CD4-positive, CD25-positive, alpha-beta regulatory T cell (primary cell): ENCODE measurements around the gene STK39. TPM values are rescaled to one million over a fixed set of nuclear protein-coding genes. Genes with fewer than 3 reads are reported as not detected.

Source experiments
- ATAC-seq, 2 donors: fragments of 150-1000 bp; cut with Tn5 transposase; one replicate each; pipeline ENCODE4 v1.10.0; 2021; ENCODE audit warnings: low read depth in 2 of 2, moderate number of reproducible peaks in 2 of 2, moderate library complexity in 1 of 2
- DNase-seq, 3 donors: peaks; one replicate each; pipeline versions ENCODE4 v3.0.0 to v3.0.0-alpha.2; 2012 to 2022; ENCODE audit warnings: mixed read lengths in 1 of 3
- H3K27ac ChIP-seq: one replicate; pipeline ENCODE4 v1.7.0; 2013; ENCODE audit warnings: mild to moderate bottlenecking, low read length; ENCODE audit not compliant: insufficient read depth, poor library complexity, severe bottlenecking
- H3K27me3 ChIP-seq: one replicate; pipeline ENCODE4 v1.7.0; 2013; ENCODE audit warnings: low read length; ENCODE audit not compliant: control insufficient read depth, insufficient read depth
- H3K36me3 ChIP-seq: one replicate; pipeline ENCODE4 v1.7.0; 2013; ENCODE audit warnings: mild to moderate bottlenecking, low read length, moderate library complexity; ENCODE audit not compliant: control insufficient read depth, insufficient read depth
- H3K4me1 ChIP-seq: 2 replicates; pipeline ENCODE4 v1.7.0; 2013; ENCODE audit warnings: mild to moderate bottlenecking, low read length; ENCODE audit not compliant: insufficient read depth, control insufficient read depth, poor library complexity, severe bottlenecking
- H3K4me3 ChIP-seq: one replicate; pipeline ENCODE4 v1.7.0; 2013; ENCODE audit warnings: low read depth, mild to moderate bottlenecking, low read length, moderate library complexity
- H3K9me3 ChIP-seq, 2 experiments: 1 replicate in 1 of 2; 2 replicates in 1 of 2; pipeline ENCODE4 v1.7.0; 2013; ENCODE audit warnings: low read length in 2 of 2, mild to moderate bottlenecking in 1 of 2, moderate library complexity in 1 of 2; ENCODE audit not compliant: control insufficient read depth in 2 of 2
- H3K27ac Mint-ChIP-seq, 3 donors: one replicate each; pipeline ENCODE4 v1.8.0; 2020 to 2022; ENCODE audit warnings: mild to moderate bottlenecking in 3 of 3, mixed read lengths in 3 of 3, moderate library complexity in 2 of 3
- H3K27me3 Mint-ChIP-seq: one replicate; pipeline ENCODE4 v1.8.0; 2022; ENCODE audit warnings: mild to moderate bottlenecking, mixed read lengths
- H3K36me3 Mint-ChIP-seq: one replicate; pipeline ENCODE4 v1.8.0; 2020; ENCODE audit warnings: mixed read lengths
- H3K4me1 Mint-ChIP-seq, 4 donors: one replicate each; pipeline ENCODE4 v1.8.0; 2020 to 2022; ENCODE audit warnings: mixed read lengths in 4 of 4, mild to moderate bottlenecking in 1 of 4
- H3K4me3 Mint-ChIP-seq, 4 donors: one replicate each; pipeline ENCODE4 v1.8.0; 2020 to 2022; ENCODE audit warnings: mild to moderate bottlenecking in 4 of 4, mixed read lengths in 4 of 4, moderate library complexity in 3 of 4
- H3K9me3 Mint-ChIP-seq, 7 donors: one replicate each; pipeline ENCODE4 v1.8.0; 2020 to 2022; ENCODE audit warnings: mixed read lengths in 7 of 7, mild to moderate bottlenecking in 3 of 7, moderate library complexity in 2 of 7
- polyA plus RNA-seq, 4 donors: library from polyadenylated mRNA; unstranded; fragments of 300-500 nt; fragmentation: Illumina TruSeq; gene quantifications; one replicate each; pipeline ENCODE4 v1.2.3, GENCODE V29; 2021
- total RNA-seq: library from RNA; stranded (reverse); gene quantifications from one replicate; pipeline ENCODE4 v1.2.3, GENCODE V29; 2022

The STK39 gene
- total and polyA plus RNA-seq, 5 donors from 2014 or later: 4.4 to 27.2 (median 7.6) TPM

DNA sequence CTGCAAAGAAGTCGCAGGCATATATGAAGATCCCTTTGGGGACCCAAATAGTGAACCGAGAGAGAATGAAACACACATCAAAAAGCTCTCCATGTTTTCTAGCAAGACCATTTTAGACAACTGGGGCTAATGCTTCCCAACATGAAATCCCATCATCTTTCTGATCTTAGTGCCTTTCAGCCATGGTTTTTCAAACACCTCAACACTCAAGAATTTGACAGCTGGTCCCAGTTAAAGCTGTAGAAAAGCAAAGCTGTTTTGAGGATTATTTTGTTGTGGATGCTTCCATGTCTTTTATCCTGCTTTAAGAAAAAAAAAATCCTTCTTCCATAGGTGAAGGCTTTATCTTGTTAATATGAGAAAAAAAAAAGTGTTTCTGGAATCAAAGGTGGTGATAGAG lies 259.1 kb downstream of the STK39 start:
- Histone ChIP-seq H3K27me3 (no peaks in the 10 kb centered on the region), H3K27ac (no peak overlapping the region), H3K9me3 (no peaks in the 10 kb centered on the region), H3K36me3 (peaks cover 15% of the 10 kb centered on the region), H3K4me1 (no peaks in the 10 kb centered on the region), H3K4me3 (no peak overlapping the region)
- peaks cover 0 to 3% (median 0%) of the 10 kb centered on the region in 7 donors for H3K9me3 Mint-ChIP-seq
- no peak overlapping the region for H3K27ac Mint-ChIP-seq
- H3K27me3 Mint-ChIP-seq: no peaks in the 10 kb centered on the region
- DNase-seq (no peak), ATAC-seq (no peak)
- peaks cover 26% of the 10 kb centered on the region for H3K36me3 Mint-ChIP-seq
- peaks cover 0 to 12% (median 0%) of the 10 kb centered on the region in 4 donors for H3K4me1 Mint-ChIP-seq
- H3K4me3 Mint-ChIP-seq: no peak overlapping the region

DNA sequence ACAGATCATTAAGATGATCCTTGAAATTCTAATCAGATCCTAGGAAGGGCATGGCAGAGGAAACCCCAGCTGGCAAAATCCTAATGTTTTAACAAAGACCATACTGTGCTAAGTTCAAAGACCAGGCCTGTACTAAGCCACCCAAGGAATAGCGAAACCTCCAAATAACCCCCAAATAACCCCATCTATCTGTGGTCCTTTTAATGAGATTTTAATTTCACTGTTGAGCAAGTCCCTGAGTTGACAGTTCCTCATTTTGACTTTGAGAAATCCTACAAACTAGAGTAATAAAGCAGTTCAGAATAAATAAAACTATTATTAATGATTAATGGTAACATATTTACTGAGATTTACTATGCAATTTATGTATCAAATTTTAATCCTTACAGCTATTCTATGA lies 259.8 kb downstream of the STK39 start:
- ATAC-seq (no peak), DNase-seq (no peak)
- H3K9me3 Mint-ChIP-seq: peaks cover 0 to 3% (median 0%) of the 10 kb centered on the region in 7 donors
- peaks cover 15% of the 10 kb centered on the region for H3K36me3 ChIP-seq
- no peaks in the 10 kb centered on the region for H3K4me1 ChIP-seq
- H3K9me3 ChIP-seq: no peaks in the 10 kb centered on the region
- H3K27ac ChIP-seq: no peak overlapping the region
- peaks cover 0 to 7% (median 0%) of the 10 kb centered on the region in 4 donors for H3K4me1 Mint-ChIP-seq
- H3K36me3 Mint-ChIP-seq: peaks cover 31% of the 10 kb centered on the region
- no peak overlapping the region for H3K4me3 Mint-ChIP-seq
- H3K27ac Mint-ChIP-seq: no peak overlapping the region
- H3K4me3 ChIP-seq: no peak overlapping the region
- H3K27me3 ChIP-seq: no peaks in the 10 kb centered on the region
- H3K27me3 Mint-ChIP-seq: no peaks in the 10 kb centered on the region

DNA sequence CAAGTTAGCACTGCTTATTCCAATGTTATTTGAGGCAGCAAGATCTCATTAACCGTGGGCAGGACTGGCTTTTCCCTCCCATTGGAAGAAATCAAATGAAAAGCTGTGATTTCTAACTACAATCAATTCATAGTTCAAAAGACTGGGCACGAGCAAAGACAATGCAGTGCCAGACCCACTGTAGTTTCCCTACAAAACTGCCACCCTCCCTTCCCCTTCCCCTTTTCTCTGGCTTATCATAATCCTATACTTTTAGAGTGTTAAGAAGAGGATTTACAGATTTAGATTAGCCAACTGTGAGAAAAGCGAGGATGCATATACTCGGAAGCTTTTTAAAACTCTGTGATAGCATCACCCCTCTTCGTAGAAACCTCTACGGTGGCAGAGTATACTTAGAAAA lies 260.4 kb downstream of the STK39 start:
- H3K36me3 Mint-ChIP-seq: peaks cover 29% of the 10 kb centered on the region
- H3K36me3 ChIP-seq: peaks cover 18% of the 10 kb centered on the region

DNA sequence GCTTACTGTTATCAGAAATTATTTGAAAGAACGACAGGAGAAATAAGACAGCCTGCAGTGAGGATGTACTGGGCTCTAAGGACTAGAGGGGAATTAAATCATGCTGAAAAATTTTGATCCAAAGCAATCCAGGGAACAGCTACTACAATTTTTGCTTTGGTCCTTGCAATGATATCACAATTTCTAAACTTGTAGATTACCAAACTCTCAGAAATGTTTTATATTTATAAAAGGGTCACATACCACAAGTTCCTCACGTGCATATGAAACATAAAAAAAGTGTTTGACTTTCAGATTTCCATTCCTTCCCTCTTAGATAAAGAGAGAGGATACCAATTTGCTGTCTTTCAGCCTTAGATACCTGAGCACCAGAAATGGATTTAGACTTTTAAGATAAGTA lies 261.2 kb downstream of the STK39 start:
- H3K27ac Mint-ChIP-seq: no peak overlapping the region
- H3K36me3 Mint-ChIP-seq: peaks cover 28% of the 10 kb centered on the region
- no peaks in the 10 kb centered on the region for H3K9me3 ChIP-seq
- H3K36me3 ChIP-seq: peaks cover 20% of the 10 kb centered on the region
- DNase-seq (no peak), ATAC-seq (no peak)
- no peak overlapping the region for H3K27ac ChIP-seq
- no peaks in the 10 kb centered on the region for H3K27me3 ChIP-seq
- no peak overlapping the region for H3K4me3 Mint-ChIP-seq
- no peaks in the 10 kb centered on the region for H3K27me3 Mint-ChIP-seq
- H3K9me3 Mint-ChIP-seq: peaks cover 0 to 1% (median 0%) of the 10 kb centered on the region in 7 donors
- no peaks in the 10 kb centered on the region for H3K4me1 ChIP-seq
- peaks cover 0 to 7% (median 0%) of the 10 kb centered on the region in 4 donors for H3K4me1 Mint-ChIP-seq
- no peak overlapping the region for H3K4me3 ChIP-seq

More for the DNA sequence above, 260.4 kb downstream of the STK39 start:
- no peaks in the 10 kb centered on the region for H3K4me1 ChIP-seq
- ATAC-seq (no peak), DNase-seq (no peak)
- Mint-ChIP-seq H3K4me1 (peaks cover 0 to 7% (median 0%) of the 10 kb centered on the region in 4 donors), H3K9me3 (peaks cover 0 to 3% (median 0%) of the 10 kb centered on the region in 7 donors), H3K27me3 (no peaks in the 10 kb centered on the region), H3K4me3 (no peak overlapping the region), H3K27ac (no peak overlapping the region)
- H3K27me3 ChIP-seq: no peaks in the 10 kb centered on the region
- H3K4me3 ChIP-seq: no peak overlapping the region
- H3K27ac ChIP-seq: no peak overlapping the region
- no peaks in the 10 kb centered on the region for H3K9me3 ChIP-seq

DNA sequence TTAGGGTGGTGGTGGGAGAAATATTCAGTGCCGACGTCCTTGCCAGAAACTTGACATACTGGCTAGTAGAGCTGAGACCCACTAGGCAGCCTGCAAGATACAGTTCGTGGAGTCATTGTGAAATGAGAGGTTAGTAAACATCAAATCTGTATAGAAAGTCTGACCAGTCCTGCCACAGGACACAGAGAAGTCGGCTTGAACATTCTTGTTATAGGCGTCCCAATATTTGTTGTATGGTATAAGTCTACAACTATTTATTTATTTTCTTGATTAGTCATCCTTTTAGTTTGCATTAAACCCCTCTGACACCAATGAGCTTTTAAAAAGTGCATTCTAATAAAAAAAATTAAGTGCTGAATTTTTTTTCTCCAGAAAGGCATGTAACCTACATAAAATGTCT lies 265.4 kb downstream of the STK39 start:
- ATAC-seq: no peak
- no peak overlapping the region for H3K27ac Mint-ChIP-seq
- H3K36me3 Mint-ChIP-seq: peaks cover 46% of the 10 kb centered on the region
- no peaks in the 10 kb centered on the region for H3K4me1 ChIP-seq
- H3K4me3 ChIP-seq: no peak overlapping the region
- no peaks in the 10 kb centered on the region for H3K9me3 ChIP-seq
- H3K36me3 ChIP-seq: peaks cover 19% of the 10 kb centered on the region
- no peak for DNase-seq
- H3K9me3 Mint-ChIP-seq: peaks cover 0 to 4% (median 0%) of the 10 kb centered on the region in 7 donors
- H3K27me3 Mint-ChIP-seq: no peaks in the 10 kb centered on the region
- H3K27me3 ChIP-seq: no peaks in the 10 kb centered on the region
- H3K27ac ChIP-seq: no peak overlapping the region
- peaks cover 0 to 4% (median 2%) of the 10 kb centered on the region in 4 donors for H3K4me1 Mint-ChIP-seq
- no peak overlapping the region for H3K4me3 Mint-ChIP-seq

DNA sequence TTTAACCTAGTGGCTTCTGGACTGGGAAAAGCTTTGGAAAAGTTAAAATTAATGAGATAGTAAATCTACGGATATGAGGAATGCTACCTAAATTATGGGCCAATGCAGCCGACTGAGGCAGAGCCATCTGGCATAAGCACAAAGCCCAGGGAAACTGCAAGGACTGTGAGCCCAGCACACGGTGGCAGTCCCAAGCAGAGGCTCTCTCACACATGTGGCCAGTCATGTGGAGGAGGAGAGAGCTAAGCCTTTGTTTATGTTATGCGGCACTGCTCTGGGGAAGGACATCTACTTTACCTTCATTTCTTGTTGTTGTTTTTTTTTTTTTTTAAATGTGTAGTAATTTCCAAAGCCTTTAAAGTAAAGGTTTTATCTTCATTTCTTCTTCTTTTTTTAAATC lies 267.0 kb downstream of the STK39 start:
- H3K27me3 ChIP-seq: no peaks in the 10 kb centered on the region
- H3K27me3 Mint-ChIP-seq: no peaks in the 10 kb centered on the region
- ATAC-seq: no peak
- H3K27ac ChIP-seq: no peak overlapping the region
- no peaks in the 10 kb centered on the region for H3K9me3 ChIP-seq
- no peak overlapping the region for H3K27ac Mint-ChIP-seq
- H3K4me3 Mint-ChIP-seq: no peak overlapping the region
- peaks cover 51% of the 10 kb centered on the region for H3K36me3 Mint-ChIP-seq
- no peak overlapping the region for H3K4me3 ChIP-seq
- peaks cover 0 to 8% (median 3%) of the 10 kb centered on the region in 4 donors for H3K4me1 Mint-ChIP-seq
- peaks cover 0 to 5% (median 3%) of the 10 kb centered on the region in 7 donors for H3K9me3 Mint-ChIP-seq
- DNase-seq: no peak
- H3K36me3 ChIP-seq: peaks cover 19% of the 10 kb centered on the region
- no peaks in the 10 kb centered on the region for H3K4me1 ChIP-seq

DNA sequence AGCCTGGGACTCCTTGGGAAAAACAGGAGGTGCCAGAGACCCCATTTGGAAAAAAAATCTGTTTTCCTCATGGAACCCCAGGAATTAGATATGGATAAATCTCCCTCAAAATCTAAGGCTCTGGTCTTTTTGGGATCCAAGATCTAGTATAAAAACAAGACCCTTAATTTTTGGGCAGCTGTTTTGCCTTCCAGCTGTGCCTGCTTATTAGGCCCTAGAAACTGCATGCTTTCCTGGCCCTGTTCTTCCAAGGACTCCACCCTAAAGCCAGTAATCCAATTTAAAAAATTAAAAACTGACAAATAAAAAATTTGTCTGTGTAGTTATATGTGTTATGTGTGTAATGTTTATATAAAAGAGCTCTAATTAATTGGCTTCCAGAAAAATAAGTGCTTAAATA lies 274.6 kb downstream of the STK39 start:
- DNase-seq: no peak
- no peak overlapping the region for H3K4me3 Mint-ChIP-seq
- peaks cover 0 to 11% (median 5%) of the 10 kb centered on the region in 4 donors for H3K4me1 Mint-ChIP-seq
- no peaks in the 10 kb centered on the region for H3K27me3 ChIP-seq
- ATAC-seq: no peak
- no peak overlapping the region for H3K27ac Mint-ChIP-seq
- no peaks in the 10 kb centered on the region for H3K27me3 Mint-ChIP-seq
- H3K36me3 Mint-ChIP-seq: peaks cover 39% of the 10 kb centered on the region
- peaks cover 0 to 8% (median 3%) of the 10 kb centered on the region in 7 donors for H3K9me3 Mint-ChIP-seq
- peaks cover 4 to 11% of the 10 kb centered on the region in 2 experiments for H3K9me3 ChIP-seq
- H3K36me3 ChIP-seq: no peaks in the 10 kb centered on the region
- no peaks in the 10 kb centered on the region for H3K4me1 ChIP-seq
- no peak overlapping the region for H3K27ac ChIP-seq
- H3K4me3 ChIP-seq: no peak overlapping the region

DNA sequence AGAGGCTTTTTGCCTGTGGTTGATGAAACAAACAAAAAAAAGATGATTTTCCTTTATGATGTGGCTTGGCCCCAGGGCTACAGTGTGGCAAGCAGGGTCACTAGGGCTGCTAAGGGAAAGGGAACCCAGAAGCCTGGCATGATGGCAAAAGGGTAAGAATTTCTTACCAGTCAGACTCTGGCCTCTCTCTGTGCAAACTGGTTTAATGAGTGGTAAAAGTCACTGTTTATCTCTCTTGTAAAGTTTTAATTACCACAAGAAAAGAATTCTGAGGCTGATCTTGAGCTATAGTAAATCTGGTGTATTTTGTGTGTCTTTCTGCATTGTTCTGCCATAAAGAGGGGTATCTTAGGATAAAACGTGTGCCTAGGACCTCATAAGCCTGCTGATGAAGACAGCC lies 275.4 kb downstream of the STK39 start:
- Histone ChIP-seq H3K36me3 (no peaks in the 10 kb centered on the region), H3K4me3 (no peak overlapping the region), H3K27me3 (no peaks in the 10 kb centered on the region), H3K9me3 (peaks cover 4 to 11% of the 10 kb centered on the region in 2 experiments), H3K27ac (no peak overlapping the region), H3K4me1 (no peaks in the 10 kb centered on the region)
- ATAC-seq: no peak
- Mint-ChIP-seq H3K36me3 (peaks cover 35% of the 10 kb centered on the region), H3K4me1 (peaks cover 2 to 11% (median 7%) of the 10 kb centered on the region in 4 donors), H3K27me3 (no peaks in the 10 kb centered on the region), H3K4me3 (no peak overlapping the region), H3K27ac (no peak overlapping the region), H3K9me3 (peaks cover 0 to 8% (median 3%) of the 10 kb centered on the region in 7 donors)
- DNase-seq: no peak
